ENCODE measurements around the gene SHMT2.

SHMT2 gene

GRCh38 chr12:57213058-57213715 is 16.3 kb upstream of the SHMT2 start:
- Histone ChIP-seq H3K27me3 (replicated peaks; ENCODE audit: control insufficient read depth, insufficient read depth, low read length, poor library complexity, severe bottlenecking) (peaks cover 46% of the 10 kb centered on the region), H3K4me1 (ENCODE audit: control insufficient read depth, insufficient read depth, low read length, poor library complexity, severe bottlenecking) (peaks cover 41% of the 10 kb centered on the region), H3K4me3 (ENCODE audit: insufficient read depth, low read depth, low read length, poor library complexity, severe bottlenecking) (no peak overlapping the region), H3K9me3 (ENCODE audit: control insufficient read depth, low read length) (no peaks in the 10 kb centered on the region), H3K36me3 (ENCODE audit: control insufficient read depth, insufficient read depth, low read length) (no peaks in the 10 kb centered on the region), H3K27ac (ENCODE audit: insufficient read depth, low read length, poor library complexity, severe bottlenecking) (no peak overlapping the region)
- peak; percentile 69 to 76 (median 74) for DNase-seq

GRCh38 chr12:57213763-57214397 is 15.6 kb upstream of the SHMT2 start:
- Histone ChIP-seq H3K27me3 (replicated peaks; ENCODE audit: control insufficient read depth, insufficient read depth, low read length, poor library complexity, severe bottlenecking) (peaks cover 53% of the 10 kb centered on the region), H3K27ac (ENCODE audit: insufficient read depth, low read length, poor library complexity, severe bottlenecking) (no peak overlapping the region), H3K4me1 (ENCODE audit: control insufficient read depth, insufficient read depth, low read length, poor library complexity, severe bottlenecking) (peaks cover 41% of the 10 kb centered on the region), H3K36me3 (ENCODE audit: control insufficient read depth, insufficient read depth, low read length) (no peaks in the 10 kb centered on the region), H3K9me3 (ENCODE audit: control insufficient read depth, low read length) (no peaks in the 10 kb centered on the region), H3K4me3 (ENCODE audit: insufficient read depth, low read depth, low read length, poor library complexity, severe bottlenecking) (no peak overlapping the region)
- no peak for DNase-seq

- peaks cover 58% of the 10 kb centered on the region for H3K27me3 ChIP-seq (replicated peaks; ENCODE audit: control insufficient read depth, insufficient read depth, low read length, poor library complexity, severe bottlenecking)
- no peak overlapping the region for H3K27ac ChIP-seq (ENCODE audit: insufficient read depth, low read length, poor library complexity, severe bottlenecking)
- no peak overlapping the region for H3K4me3 ChIP-seq (ENCODE audit: insufficient read depth, low read depth, low read length, poor library complexity, severe bottlenecking)
- H3K4me1 ChIP-seq (ENCODE audit: control insufficient read depth, insufficient read depth, low read length, poor library complexity, severe bottlenecking), result peaks cover 41% of the 10 kb centered on the region
- no peaks in the 10 kb centered on the region for H3K36me3 ChIP-seq (ENCODE audit: control insufficient read depth, insufficient read depth, low read length)
- peak in 2 of 3 donors; percentile 29 to 54 for DNase-seq
- H3K9me3 ChIP-seq (ENCODE audit: control insufficient read depth, low read length), result no peaks in the 10 kb centered on the region
These were observed 15.1 kb upstream of the SHMT2 start for GRCh38 chr12:57214398-57214781.

GRCh38 chr12:57215065-57215464 is 14.4 kb upstream of the SHMT2 start:
- Histone ChIP-seq H3K4me1 (ENCODE audit: control insufficient read depth, insufficient read depth, low read length, poor library complexity, severe bottlenecking) (peaks cover 41% of the 10 kb centered on the region), H3K9me3 (ENCODE audit: control insufficient read depth, low read length) (no peaks in the 10 kb centered on the region), H3K27me3 (replicated peaks; ENCODE audit: control insufficient read depth, insufficient read depth, low read length, poor library complexity, severe bottlenecking) (peaks cover 64% of the 10 kb centered on the region), H3K4me3 (ENCODE audit: insufficient read depth, low read depth, low read length, poor library complexity, severe bottlenecking) (no peak overlapping the region), H3K36me3 (ENCODE audit: control insufficient read depth, insufficient read depth, low read length) (no peaks in the 10 kb centered on the region), H3K27ac (ENCODE audit: insufficient read depth, low read length, poor library complexity, severe bottlenecking) (no peak overlapping the region)
- DNase-seq, result no peak

- peak in 1 of 3 donors; percentile 26 for DNase-seq
- no peaks in the 10 kb centered on the region for H3K9me3 ChIP-seq (ENCODE audit: control insufficient read depth, low read length)
- H3K4me1 ChIP-seq (ENCODE audit: control insufficient read depth, insufficient read depth, low read length, poor library complexity, severe bottlenecking), result peaks cover 45% of the 10 kb centered on the region
- no peak overlapping the region for H3K27ac ChIP-seq (ENCODE audit: insufficient read depth, low read length, poor library complexity, severe bottlenecking)
- no peaks in the 10 kb centered on the region for H3K36me3 ChIP-seq (ENCODE audit: control insufficient read depth, insufficient read depth, low read length)
- peaks cover 70% of the 10 kb centered on the region for H3K27me3 ChIP-seq (replicated peaks; ENCODE audit: control insufficient read depth, insufficient read depth, low read length, poor library complexity, severe bottlenecking)
- H3K4me3 ChIP-seq (ENCODE audit: insufficient read depth, low read depth, low read length, poor library complexity, severe bottlenecking), result peak overlapping the region; percentile 45
These were observed 13.9 kb upstream of the SHMT2 start for GRCh38 chr12:57215668-57216013.

GRCh38 chr12:57216014-57216911 is 13.2 kb upstream of the SHMT2 start, which contains the start of gene NXPH4:
Gene NXPH4, plus strand, starts transcription at chr12:57216794. Its CDS starts 176 bp downstream, at chr12:57216970.
- no peaks in the 10 kb centered on the region for H3K9me3 ChIP-seq (ENCODE audit: control insufficient read depth, low read length)
- H3K27me3 ChIP-seq (replicated peaks; ENCODE audit: control insufficient read depth, insufficient read depth, low read length, poor library complexity, severe bottlenecking), result peaks cover 76% of the 10 kb centered on the region
- peaks cover 45% of the 10 kb centered on the region for H3K4me1 ChIP-seq (ENCODE audit: control insufficient read depth, insufficient read depth, low read length, poor library complexity, severe bottlenecking)
- peak within 1 kb of the TSS; percentile 52 for H3K4me3 ChIP-seq (ENCODE audit: insufficient read depth, low read depth, low read length, poor library complexity, severe bottlenecking)
- peak in 2 of 3 donors; percentile 31 to 44 for DNase-seq
- H3K36me3 ChIP-seq (ENCODE audit: control insufficient read depth, insufficient read depth, low read length), result no peaks in the 10 kb centered on the region
- H3K27ac ChIP-seq (ENCODE audit: insufficient read depth, low read length, poor library complexity, severe bottlenecking), result no peak within 1 kb of the TSS

- H3K36me3 ChIP-seq (ENCODE audit: control insufficient read depth, insufficient read depth, low read length), result no peaks in the 10 kb centered on the region
These were observed 12.3 kb upstream of the SHMT2 start for GRCh38 chr12:57216921-57217879.

GRCh38 chr12:57218030-57218853 is 11.3 kb upstream of the SHMT2 start:
- H3K27me3 ChIP-seq (replicated peaks; ENCODE audit: control insufficient read depth, insufficient read depth, low read length, poor library complexity, severe bottlenecking), result peaks cover 96% of the 10 kb centered on the region
- peaks cover 44% of the 10 kb centered on the region for H3K4me1 ChIP-seq (ENCODE audit: control insufficient read depth, insufficient read depth, low read length, poor library complexity, severe bottlenecking)
- no peak overlapping the region for H3K27ac ChIP-seq (ENCODE audit: insufficient read depth, low read length, poor library complexity, severe bottlenecking)
- H3K9me3 ChIP-seq (ENCODE audit: control insufficient read depth, low read length), result no peaks in the 10 kb centered on the region
- DNase-seq, result no peak
- no peak overlapping the region for H3K4me3 ChIP-seq (ENCODE audit: insufficient read depth, low read depth, low read length, poor library complexity, severe bottlenecking)
- no peaks in the 10 kb centered on the region for H3K36me3 ChIP-seq (ENCODE audit: control insufficient read depth, insufficient read depth, low read length)

More at GRCh38 chr12:57216921-57217879, 12.3 kb upstream of the SHMT2 start:
- Histone ChIP-seq H3K4me3 (ENCODE audit: insufficient read depth, low read depth, low read length, poor library complexity, severe bottlenecking) (peak overlapping the region; percentile 52), H3K9me3 (ENCODE audit: control insufficient read depth, low read length) (no peaks in the 10 kb centered on the region), H3K4me1 (ENCODE audit: control insufficient read depth, insufficient read depth, low read length, poor library complexity, severe bottlenecking) (peaks cover 47% of the 10 kb centered on the region), H3K27me3 (replicated peaks; ENCODE audit: control insufficient read depth, insufficient read depth, low read length, poor library complexity, severe bottlenecking) (peaks cover 86% of the 10 kb centered on the region), H3K27ac (ENCODE audit: insufficient read depth, low read length, poor library complexity, severe bottlenecking) (no peak overlapping the region)
- peak in 1 of 3 donors; percentile 34 for DNase-seq

Data from effector memory CD4-positive, alpha-beta T cell (primary cell).